Renal pelvis (tissue), 4 donors: ENCODE measurements around the gene PIEZO1. TPM values are rescaled to one million over a fixed set of nuclear protein-coding genes. Genes with fewer than 3 reads are reported as not detected.

ENCODE experiments used
- DNase-seq: peaks from one replicate; pipeline ENCODE4 v3.0.0-alpha.2; 2013
- polyA plus RNA-seq, 3 donors: library from polyadenylated mRNA; unstranded; fragments of 120-200 nt; gene quantifications; one replicate each; pipeline ENCODE4 v1.2.1, GENCODE V29; 2013; ENCODE audit not compliant: insufficient read length in 3 of 3

Gene PIEZO1
- polyA plus RNA-seq, 3 donors: 44.6 to 59.0 (median 46.4) TPM

- peak; percentile 71 for DNase-seq
Observed at GRCh38 chr16:88737298-88738150, 47.5 kb downstream of the PIEZO1 start.

- no peak for DNase-seq
Observed at GRCh38 chr16:88736496-88736895, 48.5 kb downstream of the PIEZO1 start.

GRCh38 chr16:88736088-88736487, 48.9 kb downstream of the PIEZO1 start:
- no peak for DNase-seq

- no peak for DNase-seq
Observed at GRCh38 chr16:88735616-88736015, 49.4 kb downstream of the PIEZO1 start.

- DNase-seq: no peak
Observed at GRCh38 chr16:88735121-88735520, 49.9 kb downstream of the PIEZO1 start.

- DNase-seq: no peak
Observed at GRCh38 chr16:88734361-88734728, 50.7 kb downstream of the PIEZO1 start.

- DNase-seq: no peak
Observed at GRCh38 chr16:88733630-88734360, 51.2 kb downstream of the PIEZO1 start.

GRCh38 chr16:88732961-88733294, 52.1 kb downstream of the PIEZO1 start:
- no peak for DNase-seq

GRCh38 chr16:88732172-88732960, 52.7 kb downstream of the PIEZO1 start:
- DNase-seq: no peak

- DNase-seq: no peak
Observed at GRCh38 chr16:88731699-88732098, 53.3 kb downstream of the PIEZO1 start.

GRCh38 chr16:88730632-88731607, 54.1 kb downstream of the PIEZO1 start:
- DNase-seq: no peak

GRCh38 chr16:88727871-88728270, 57.1 kb downstream of the PIEZO1 start:
- no peak for DNase-seq

GRCh38 chr16:88726981-88727380, 58.0 kb downstream of the PIEZO1 start:
- DNase-seq: no peak

- no peak for DNase-seq
Observed at GRCh38 chr16:88726408-88726749, 58.6 kb downstream of the PIEZO1 start.

- DNase-seq: no peak
Observed at GRCh38 chr16:88725609-88726407, 59.2 kb downstream of the PIEZO1 start.

GRCh38 chr16:88724855-88725555, 60.0 kb downstream of the PIEZO1 start:
- no peak for DNase-seq

- no peak for DNase-seq
Observed at GRCh38 chr16:88723911-88724310, 61.1 kb downstream of the PIEZO1 start.

GRCh38 chr16:88723507-88723887, 61.5 kb downstream of the PIEZO1 start:
- DNase-seq: no peak

- DNase-seq: no peak
Observed at GRCh38 chr16:88722784-88723506, 62.1 kb downstream of the PIEZO1 start.
